Measurements from ENCODE around the gene CACHD1.

DNA sequence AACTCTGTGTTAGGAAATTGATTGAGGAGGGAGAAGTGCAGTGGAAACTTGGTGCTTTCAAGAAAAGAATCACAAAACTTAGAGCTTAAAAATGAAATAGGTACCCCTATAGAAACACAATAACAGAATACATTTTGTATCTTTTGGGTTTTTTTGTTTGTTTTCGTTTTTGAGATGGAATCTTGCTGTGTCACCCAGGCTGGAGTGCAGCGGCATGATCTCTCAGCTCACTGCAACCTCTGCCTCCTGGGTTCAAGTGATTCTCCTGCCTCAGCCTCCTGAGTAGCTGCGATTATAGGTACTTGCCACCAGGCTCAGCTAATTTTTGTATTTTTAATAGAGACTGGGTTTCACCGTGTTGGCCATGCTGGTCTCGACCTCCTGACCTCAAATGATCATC lies 223.5 kb downstream of the CACHD1 start:
- TF ChIP-seq, protein P1, sequence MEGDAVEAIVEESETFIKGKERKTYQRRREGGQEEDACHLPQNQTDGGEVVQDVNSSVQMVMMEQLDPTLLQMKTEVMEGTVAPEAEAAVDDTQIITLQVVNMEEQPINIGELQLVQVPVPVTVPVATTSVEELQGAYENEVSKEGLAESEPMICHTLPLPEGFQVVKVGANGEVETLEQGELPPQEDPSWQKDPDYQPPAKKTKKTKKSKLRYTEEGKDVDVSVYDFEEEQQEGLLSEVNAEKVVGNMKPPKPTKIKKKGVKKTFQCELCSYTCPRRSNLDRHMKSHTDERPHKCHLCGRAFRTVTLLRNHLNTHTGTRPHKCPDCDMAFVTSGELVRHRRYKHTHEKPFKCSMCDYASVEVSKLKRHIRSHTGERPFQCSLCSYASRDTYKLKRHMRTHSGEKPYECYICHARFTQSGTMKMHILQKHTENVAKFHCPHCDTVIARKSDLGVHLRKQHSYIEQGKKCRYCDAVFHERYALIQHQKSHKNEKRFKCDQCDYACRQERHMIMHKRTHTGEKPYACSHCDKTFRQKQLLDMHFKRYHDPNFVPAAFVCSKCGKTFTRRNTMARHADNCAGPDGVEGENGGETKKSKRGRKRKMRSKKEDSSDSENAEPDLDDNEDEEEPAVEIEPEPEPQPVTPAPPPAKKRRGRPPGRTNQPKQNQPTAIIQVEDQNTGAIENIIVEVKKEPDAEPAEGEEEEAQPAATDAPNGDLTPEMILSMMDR (IDR thresholded peaks at IDR 0.05) = no peak
- TF ChIP-seq POLR2AphosphoS5 (IDR thresholded peaks at IDR 0.05; ENCODE audit: low read depth, low read length) (no peak), TCF7L2 (IDR thresholded peaks at IDR 0.05; ENCODE audit: low read depth, low read length) (no peak), SIN3A (IDR thresholded peaks at IDR 0.05; ENCODE audit: borderline replicate concordance, insufficient read depth, low read depth, low read length) (no peak)
- TF ChIP-seq, protein P2, sequence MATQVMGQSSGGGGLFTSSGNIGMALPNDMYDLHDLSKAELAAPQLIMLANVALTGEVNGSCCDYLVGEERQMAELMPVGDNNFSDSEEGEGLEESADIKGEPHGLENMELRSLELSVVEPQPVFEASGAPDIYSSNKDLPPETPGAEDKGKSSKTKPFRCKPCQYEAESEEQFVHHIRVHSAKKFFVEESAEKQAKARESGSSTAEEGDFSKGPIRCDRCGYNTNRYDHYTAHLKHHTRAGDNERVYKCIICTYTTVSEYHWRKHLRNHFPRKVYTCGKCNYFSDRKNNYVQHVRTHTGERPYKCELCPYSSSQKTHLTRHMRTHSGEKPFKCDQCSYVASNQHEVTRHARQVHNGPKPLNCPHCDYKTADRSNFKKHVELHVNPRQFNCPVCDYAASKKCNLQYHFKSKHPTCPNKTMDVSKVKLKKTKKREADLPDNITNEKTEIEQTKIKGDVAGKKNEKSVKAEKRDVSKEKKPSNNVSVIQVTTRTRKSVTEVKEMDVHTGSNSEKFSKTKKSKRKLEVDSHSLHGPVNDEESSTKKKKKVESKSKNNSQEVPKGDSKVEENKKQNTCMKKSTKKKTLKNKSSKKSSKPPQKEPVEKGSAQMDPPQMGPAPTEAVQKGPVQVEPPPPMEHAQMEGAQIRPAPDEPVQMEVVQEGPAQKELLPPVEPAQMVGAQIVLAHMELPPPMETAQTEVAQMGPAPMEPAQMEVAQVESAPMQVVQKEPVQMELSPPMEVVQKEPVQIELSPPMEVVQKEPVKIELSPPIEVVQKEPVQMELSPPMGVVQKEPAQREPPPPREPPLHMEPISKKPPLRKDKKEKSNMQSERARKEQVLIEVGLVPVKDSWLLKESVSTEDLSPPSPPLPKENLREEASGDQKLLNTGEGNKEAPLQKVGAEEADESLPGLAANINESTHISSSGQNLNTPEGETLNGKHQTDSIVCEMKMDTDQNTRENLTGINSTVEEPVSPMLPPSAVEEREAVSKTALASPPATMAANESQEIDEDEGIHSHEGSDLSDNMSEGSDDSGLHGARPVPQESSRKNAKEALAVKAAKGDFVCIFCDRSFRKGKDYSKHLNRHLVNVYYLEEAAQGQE (IDR thresholded peaks at IDR 0.05; ENCODE audit: insufficient read depth in 1 of 2, low read depth in 2 of 2, low read length in 1 of 2) = no peak
